H1 (cell line): ENCODE data around the gene CEMIP2. TPM values are rescaled to one million over a fixed set of nuclear protein-coding genes. Genes with fewer than 3 reads are reported as not detected.

ENCODE experiments used
- CTCF ChIA-PET: fragments of 300-600 bp; sonication (Branson Sonifier 250); formaldehyde crosslinking; loops from one replicate; lab custom pipeline; 2021; ENCODE audit not compliant: partially characterized antibody; lab: Charles Lee
- POLR2A ChIA-PET: fragments of 300-600 bp; sonication (Branson Sonifier 250); formaldehyde crosslinking; loops from one replicate; lab custom pipeline; 2021; ENCODE audit warnings: inconsistent platforms; ENCODE audit not compliant: partially characterized antibody; lab: Charles Lee
- DNase-seq, 2 experiments: peaks; one replicate each; pipeline versions ENCODE4 v3.0.0 to v3.0.0-alpha.2; 2010 to 2022; ENCODE audit warnings: low spot score in 2 of 2, low read depth in 1 of 2, mixed read lengths in 1 of 2
- FAIRE-seq: peaks from 2 replicates; lab custom pipeline; 2011; peaks lifted over from hg19 to GRCh38; lab: Jason Lieb, UNC
- H2AFZ ChIP-seq: 2 replicates; pipeline ENCODE4 v1.8.1; 2012; ENCODE audit warnings: low read length, inconsistent platforms
- H2AK5ac ChIP-seq: 2 replicates; pipeline ENCODE4 v1.6.1; 2013; ENCODE audit warnings: low read depth, low read length
- H2BK120ac ChIP-seq: replicated peaks from 2 replicates; pipeline ENCODE3; 2013; ENCODE audit warnings: low read depth, low read length, inconsistent platforms
- H2BK12ac ChIP-seq: 2 replicates; pipeline ENCODE4 v1.6.1; 2013; ENCODE audit warnings: low read depth, low read length
- H2BK15ac ChIP-seq: 2 replicates; pipeline ENCODE4 v1.6.1; 2013; ENCODE audit warnings: low read length
- H2BK20ac ChIP-seq: 2 replicates; pipeline ENCODE4 v1.6.1; 2013; ENCODE audit warnings: low read length
- H2BK5ac ChIP-seq: 2 replicates; pipeline ENCODE4 v1.6.1; 2013; ENCODE audit warnings: low read depth, low read length
- H3K14ac ChIP-seq: 2 replicates; pipeline ENCODE4 v1.6.1; 2013; ENCODE audit warnings: inconsistent platforms; ENCODE audit not compliant: insufficient read length
- H3K18ac ChIP-seq: 2 replicates; pipeline ENCODE4 v1.6.1; 2013; ENCODE audit warnings: low read length; ENCODE audit errors: extremely low read depth
- H3K23ac ChIP-seq: 2 replicates; pipeline ENCODE4 v1.6.1; 2013; ENCODE audit warnings: inconsistent platforms; ENCODE audit not compliant: insufficient read length
- H3K23me2 ChIP-seq: 2 replicates; pipeline ENCODE4 v1.6.1; 2013; ENCODE audit warnings: low read depth, low read length
- H3K27ac ChIP-seq: 2 replicates; pipeline ENCODE4 v1.6.1; 2011; ENCODE audit warnings: low read depth, low read length, inconsistent platforms
- H3K27me3 ChIP-seq, 4 experiments: replicated peaks in 1 of 4; 1 replicate in 1 of 4; 2 replicates in 3 of 4; pipeline versions ENCODE4 v1.6.1 to v1.8.1; 2011 to 2013; ENCODE audit warnings: low read length in 3 of 4, mild to moderate bottlenecking in 3 of 4, inconsistent platforms in 2 of 4, mixed read lengths in 2 of 4, moderate library complexity in 1 of 4; ENCODE audit not compliant: control insufficient read depth in 3 of 4, insufficient read depth in 3 of 4; ENCODE audit errors: extremely low read depth in 1 of 4
- H3K36me3 ChIP-seq, 4 experiments: 2 replicates each; pipeline versions ENCODE4 v1.6.1 to v1.8.1; 2011 to 2013; ENCODE audit warnings: mild to moderate bottlenecking in 4 of 4, low read length in 3 of 4, moderate library complexity in 2 of 4, control low read depth in 1 of 4, inconsistent platforms in 1 of 4; ENCODE audit not compliant: insufficient read depth in 4 of 4, control insufficient read depth in 2 of 4
- H3K4ac ChIP-seq: replicated peaks from 2 replicates; pipeline ENCODE3; 2013; ENCODE audit warnings: low read length, low read depth, mixed read lengths, inconsistent platforms; ENCODE audit not compliant: insufficient read length
- H3K4me1 ChIP-seq, 4 experiments: replicated peaks in 1 of 4; 1 replicate in 1 of 4; 2 replicates in 3 of 4; pipeline versions ENCODE4 v1.6.1 to v1.8.1; 2011 to 2013; ENCODE audit warnings: low read length in 3 of 4, inconsistent platforms in 2 of 4, mixed read lengths in 1 of 4; ENCODE audit not compliant: insufficient read depth in 4 of 4, control insufficient read depth in 3 of 4
- H3K4me2 ChIP-seq, 2 experiments: 2 replicates each; pipeline versions ENCODE4 v1.6.1 to v1.8.1; 2011 to 2013; ENCODE audit warnings: low read depth in 2 of 2, low read length in 2 of 2, control low read depth in 1 of 2, inconsistent platforms in 1 of 2, mild to moderate bottlenecking in 1 of 2; ENCODE audit not compliant: insufficient read depth in 1 of 2
- H3K4me3 ChIP-seq, 4 experiments: fragments of 200-600, 300-600 bp in 1 of 4; sonication (generic), shearing (Covaris generic), sonication (Bioruptor Twin) in 1 of 4; 2 replicates each; pipeline versions ENCODE4 v1.5.1 to v1.8.1; 2011 to 2016; ENCODE audit warnings: low read length in 4 of 4, low read depth in 3 of 4, control low read depth in 2 of 4, inconsistent platforms in 2 of 4, mild to moderate bottlenecking in 2 of 4, mixed read lengths in 1 of 4, moderate library complexity in 1 of 4; ENCODE audit not compliant: insufficient read depth in 2 of 4; ENCODE audit errors: extremely low read depth in 1 of 4
- H3K56ac ChIP-seq: replicated peaks from 2 replicates; pipeline ENCODE3; 2013; ENCODE audit warnings: low read depth, mild to moderate bottlenecking, mixed read lengths, low read length, inconsistent platforms; ENCODE audit not compliant: insufficient read length
- H3K79me1 ChIP-seq: 2 replicates; pipeline ENCODE4 v1.6.1; 2013; ENCODE audit warnings: low read depth, low read length, control low read depth
- H3K79me2 ChIP-seq, 2 experiments: 2 replicates each; pipeline versions ENCODE4 v1.6.1 to v1.8.1; 2012 to 2013; ENCODE audit warnings: low read length in 2 of 2, mild to moderate bottlenecking in 2 of 2, inconsistent platforms in 1 of 2; ENCODE audit not compliant: insufficient read depth in 2 of 2, control insufficient read depth in 1 of 2
- H3K9ac ChIP-seq, 4 experiments: replicated peaks in 1 of 4; 1 replicate in 1 of 4; 2 replicates in 3 of 4; pipeline versions ENCODE4 v1.6.1 to v1.8.1; 2011 to 2013; ENCODE audit warnings: low read depth in 3 of 4, low read length in 3 of 4, control low read depth in 2 of 4, mild to moderate bottlenecking in 2 of 4, moderate library complexity in 2 of 4, inconsistent platforms in 1 of 4; ENCODE audit errors: extremely low read depth in 1 of 4
- H3K9me3 ChIP-seq, 2 experiments: 2 replicates each; pipeline versions ENCODE4 v1.6.1 to v1.8.1; 2012 to 2013; ENCODE audit warnings: mild to moderate bottlenecking in 2 of 2, moderate library complexity in 2 of 2, control low read depth in 1 of 2, inconsistent platforms in 1 of 2, low read depth in 1 of 2, low read length in 1 of 2, mixed read lengths in 1 of 2; ENCODE audit not compliant: insufficient read depth in 2 of 2
- H4K20me1 ChIP-seq, 2 experiments: replicated peaks in 1 of 2; 2 replicates each; pipeline versions ENCODE3 to v1.8.1; 2011 to 2013; ENCODE audit warnings: inconsistent platforms in 2 of 2, low read length in 2 of 2, mild to moderate bottlenecking in 1 of 2; ENCODE audit not compliant: insufficient read depth in 2 of 2, control insufficient read depth in 1 of 2
- H4K5ac ChIP-seq: 2 replicates; pipeline ENCODE4 v1.6.1; 2013; ENCODE audit warnings: low read length, low read depth, mixed read lengths, inconsistent platforms; ENCODE audit not compliant: insufficient read length
- H4K8ac ChIP-seq: 2 replicates; pipeline ENCODE4 v1.8.0; 2013; ENCODE audit warnings: mild to moderate bottlenecking, moderate library complexity, low read length, inconsistent platforms; ENCODE audit not compliant: insufficient read depth; ENCODE audit errors: extremely low read depth
- H4K91ac ChIP-seq: replicated peaks from 2 replicates; pipeline ENCODE3; 2013; ENCODE audit warnings: low read length, mixed read lengths, inconsistent platforms; ENCODE audit not compliant: insufficient read length
- BRCA1 ChIP-seq: IDR thresholded peaks from 2 replicates; pipeline ENCODE4 v1.6.1; 2012; ENCODE audit warnings: low read depth, low read length, improper control_type of control experiment
- FOSL1 ChIP-seq: IDR thresholded peaks from 2 replicates; pipeline ENCODE4 v1.6.1; 2011; ENCODE audit warnings: mild to moderate bottlenecking, low read depth, low read length, moderate library complexity; ENCODE audit not compliant: insufficient read depth
- JUN ChIP-seq: IDR thresholded peaks from 2 replicates; pipeline ENCODE4 v1.6.1; 2011; ENCODE audit warnings: low read depth, mild to moderate bottlenecking, improper control_type of control experiment, low read length
- KDM1A ChIP-seq: fragments of 200-600, 300-600 bp; sonication (generic); IDR thresholded peaks from 2 replicates; pipeline ENCODE4 v1.7.1; 2016; ENCODE audit warnings: mild to moderate bottlenecking, low read length, borderline replicate concordance
- NANOG ChIP-seq: IDR thresholded peaks from 2 replicates; pipeline ENCODE4 v1.6.1; 2011; ENCODE audit warnings: low read length, low read depth, mild to moderate bottlenecking, inconsistent platforms; ENCODE audit not compliant: insufficient read depth, poor library complexity, severe bottlenecking
- NRF1 ChIP-seq: IDR thresholded peaks from 2 replicates; pipeline ENCODE4 v1.6.1; 2011; ENCODE audit warnings: mild to moderate bottlenecking, low read depth, low read length, improper control_type of control experiment
- POU5F1 ChIP-seq: IDR thresholded peaks from 2 replicates; pipeline ENCODE4 v1.6.1; 2011; ENCODE audit warnings: low read depth, mild to moderate bottlenecking, low read length, moderate library complexity
- RFX5 ChIP-seq: IDR thresholded peaks from 2 replicates; pipeline ENCODE4 v1.6.1; 2011; ENCODE audit warnings: low read depth, low read length, improper control_type of control experiment, borderline replicate concordance
- SIX5 ChIP-seq: IDR thresholded peaks from 2 replicates; pipeline ENCODE4 v1.6.1; 2011; ENCODE audit warnings: mild to moderate bottlenecking, low read depth, low read length
- SP2 ChIP-seq: IDR thresholded peaks from 2 replicates; pipeline ENCODE4 v1.6.1; 2012; ENCODE audit warnings: mild to moderate bottlenecking, low read length, inconsistent platforms
- TAF1 ChIP-seq: IDR thresholded peaks from 2 replicates; pipeline ENCODE4 v1.6.1; 2011; ENCODE audit warnings: mild to moderate bottlenecking, low read depth, low read length
- TCF12 ChIP-seq: IDR thresholded peaks from 2 replicates; pipeline ENCODE4 v1.6.1; 2011; ENCODE audit warnings: low read depth, mild to moderate bottlenecking, low read length
- ZNF274 ChIP-seq: IDR thresholded peaks from 2 replicates; pipeline ENCODE4 v1.7.0; 2012; ENCODE audit warnings: low read length, borderline replicate concordance; ENCODE audit errors: extremely low read depth
- WGBS, 2 experiments: shearing (Covaris generic) in 1 of 2; methylation state at CpG; one replicate each; pipeline versions ENCODE4 v1.1.6 to v1.1.7; 2013 to 2015; ENCODE audit warnings: low lambda C conversion rate in 2 of 2, mixed read lengths in 2 of 2, inconsistent platforms in 1 of 2, low coverage in 1 of 2, missing lambda C conversion rate in 1 of 2; ENCODE audit not compliant: insufficient replicate concordance in 2 of 2, insufficient coverage in 1 of 2, insufficient read length in 1 of 2; ENCODE audit errors: extremely low coverage in 1 of 2, missing lambda C conversion rate in 1 of 2; 5-methylcytosine and 5-hydroxymethylcytosine counted together
- polyA plus RNA-seq, 7 experiments: library from polyadenylated mRNA; depleted of rRNA in 3 of 7; stranded (reverse) in 5 of 7; unstranded in 2 of 7; fragments of >200 nt in 5 of 7; fragments of 200-250 nt in 2 of 7; gene quantifications; 1 replicate in 5 of 7; 2 replicates in 1 of 7; 4 replicates in 1 of 7; pipeline versions ENCODE4 v1.2.1 to v1.2.3, GENCODE V29; 2011 to 2013; ENCODE audit warnings: missing spikeins in 2 of 7, mixed read lengths in 2 of 7
- total RNA-seq: library from RNA; stranded (reverse); fragmentation: NEBNext Ultra II Directional; extraction: Animal tissue kit (Norgen Biotek cat#: 25700); gene quantifications from 2 replicates; pipeline ENCODE4 v1.2.1, GENCODE V29; 2021
- TF ChIP-seq, protein P1 (sequence below): IDR thresholded peaks from 2 replicates; pipeline ENCODE4 v1.6.1; 2011; ENCODE audit warnings: low read depth, mild to moderate bottlenecking, low read length; ENCODE audit not compliant: insufficient read depth

The CEMIP2 gene
- total and polyA plus RNA-seq, 2 of the 8 experiments (the other 6 are each of a cell fraction or from before 2014, with no cell fraction given), result 25.2 to 52.1 TPM

- Histone ChIP-seq H2BK120ac (no peak overlapping the region), H4K20me1 (no peaks in the 10 kb centered on the region), H3K36me3 (no peaks in the 10 kb centered on the region), H3K9ac (no peak overlapping the region), H2AFZ (no peak overlapping the region), H2BK20ac (no peak overlapping the region; the same call in 1 of the 2 replicates), H3K56ac (no peak overlapping the region), H3K79me2 (peaks cover 4 to 68% of the 10 kb centered on the region in 2 experiments; a peak in 3 of 4 replicates), H3K9me3 (no peaks in the 10 kb centered on the region), H2BK5ac (no peak overlapping the region), H2BK12ac (no peak overlapping the region), H4K8ac (no peak overlapping the region), H2AK5ac (no peak overlapping the region), H4K5ac (no peak overlapping the region), H3K23ac (no peak overlapping the region), H3K79me1 (no peaks in the 10 kb centered on the region), H2BK15ac (no peak overlapping the region), H3K27me3 (no peaks in the 10 kb centered on the region), H3K27ac (no peak overlapping the region), H3K4me1 (peaks cover 2 to 26% (median 11%) of the 10 kb centered on the region in 4 experiments; a peak in 5 of 7 replicates), H3K4me3 (no peak overlapping the region), H3K14ac (no peak overlapping the region), H3K4ac (no peak overlapping the region), H4K91ac (peak overlapping the region; percentile 49), H3K18ac (peak overlapping the region; percentile 53; the same call in 1 of the 2 replicates), H3K4me2 (no peak overlapping the region), H3K23me2 (no peaks in the 10 kb centered on the region; the same call in 1 of the 2 replicates)
- WGBS, 2 experiments, result 84% methylated on average over 2 of the region's 2 CpGs; no CpG with 5 or more reads in 1 of the 2 experiments
- DNase-seq, result no peak
- ChIA-PET POLR2A (interaction anchor here (0.9 to 1.3 kb wide), 3 partner anchors 9 to 12 kb away, joined by 4 to 8 read pairs (median 5); no protein-coding TSS in a partner anchor), CTCF (interaction anchor here (0.6 kb wide), 1 partner anchor 292 kb away, joined by 3 read pairs; no protein-coding TSS in a partner anchor)
- no peak for FAIRE-seq
- TF ChIP-seq, protein P1, sequence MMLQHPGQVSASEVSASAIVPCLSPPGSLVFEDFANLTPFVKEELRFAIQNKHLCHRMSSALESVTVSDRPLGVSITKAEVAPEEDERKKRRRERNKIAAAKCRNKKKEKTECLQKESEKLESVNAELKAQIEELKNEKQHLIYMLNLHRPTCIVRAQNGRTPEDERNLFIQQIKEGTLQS, result no peak
- TF ChIP-seq BRCA1, result no peak
- TF ChIP-seq SP2, result no peak
- TF ChIP-seq RFX5, result no peak
- TF ChIP-seq TAF1, result no peak
- TF ChIP-seq SIX5, result no peak
- no peak for TF ChIP-seq FOSL1
- no peak for TF ChIP-seq NRF1
- no peak for TF ChIP-seq KDM1A
- TF ChIP-seq NANOG, result no peak
- no peak for TF ChIP-seq ZNF274
- no peak for TF ChIP-seq JUN
- no peak for TF ChIP-seq TCF12
- no peak for TF ChIP-seq POU5F1
Observed at GRCh38 chr9:71755230-71755629, 13.1 kb downstream of the CEMIP2 start.
